Liver (tissue), 3 donors: ENCODE measurements around the gene TNFRSF8.

Experiments
- CTCF ChIP-seq: fragments of 150-350 bp; IDR thresholded peaks from 2 replicates; pipeline ENCODE4 v1.5.1; 2017; ENCODE audit warnings: improper control_type of control experiment, low read depth, low read length; ENCODE audit not compliant: missing input control
- EGR1 ChIP-seq, 2 donors: IDR thresholded peaks; 2 replicates each; pipeline ENCODE4 v1.6.1; 2016 to 2018; ENCODE audit warnings: antibody characterized with exemption in 2 of 2, low read depth in 2 of 2
- GABPA ChIP-seq, 2 donors: IDR thresholded peaks in 1 of 2; conservative IDR thresholded peaks in 1 of 2; 2 replicates each; pipeline ENCODE4 v1.6.1; 2016; ENCODE audit warnings: antibody characterized with exemption in 2 of 2, mild to moderate bottlenecking in 1 of 2, moderate library complexity in 1 of 2
- JUND ChIP-seq, 2 donors: IDR thresholded peaks; 2 replicates each; pipeline ENCODE4 v1.6.1; 2016; ENCODE audit warnings: antibody characterized with exemption in 2 of 2
- MAX ChIP-seq: IDR thresholded peaks from 2 replicates; pipeline ENCODE4 v1.6.1; 2016; ENCODE audit warnings: antibody characterized with exemption
- REST ChIP-seq: IDR thresholded peaks from 2 replicates; pipeline ENCODE4 v1.6.1; 2016; ENCODE audit warnings: antibody characterized with exemption, mild to moderate bottlenecking
- SP1 ChIP-seq: IDR thresholded peaks from 2 replicates; pipeline ENCODE4 v1.6.1; 2018; ENCODE audit warnings: antibody characterized with exemption, mild to moderate bottlenecking
- TAF1 ChIP-seq: conservative IDR thresholded peaks from 2 replicates; pipeline ENCODE4 v1.6.1; 2016; ENCODE audit warnings: antibody characterized with exemption, mild to moderate bottlenecking
- YY1 ChIP-seq: IDR thresholded peaks from 2 replicates; pipeline ENCODE4 v1.6.1; 2016; ENCODE audit warnings: antibody characterized with exemption, mild to moderate bottlenecking
- donor health status: healthy.
- donor health status: healthy.

- no peak for TF ChIP-seq TAF1
- no peak for TF ChIP-seq MAX
- no peak for TF ChIP-seq CTCF
- no peak for TF ChIP-seq REST
- no peak for TF ChIP-seq JUND (IDR thresholded peaks at IDR 0.05)
- TF ChIP-seq EGR1 (IDR thresholded peaks at IDR 0.05; ENCODE audit: low read depth in 2 of 2) = no peak
- no peak for TF ChIP-seq YY1
- TF ChIP-seq GABPA (IDR thresholded peaks at IDR 0.05 in 1 of 2, conservative IDR thresholded peaks at IDR 0.05 in 1 of 2) = no peak
- no peak for TF ChIP-seq SP1
Measured at GRCh38 chr1:12144236-12144635, 81.1 kb downstream of the TNFRSF8 start.
